ENCODE results near the gene PI4KB.

DNA sequence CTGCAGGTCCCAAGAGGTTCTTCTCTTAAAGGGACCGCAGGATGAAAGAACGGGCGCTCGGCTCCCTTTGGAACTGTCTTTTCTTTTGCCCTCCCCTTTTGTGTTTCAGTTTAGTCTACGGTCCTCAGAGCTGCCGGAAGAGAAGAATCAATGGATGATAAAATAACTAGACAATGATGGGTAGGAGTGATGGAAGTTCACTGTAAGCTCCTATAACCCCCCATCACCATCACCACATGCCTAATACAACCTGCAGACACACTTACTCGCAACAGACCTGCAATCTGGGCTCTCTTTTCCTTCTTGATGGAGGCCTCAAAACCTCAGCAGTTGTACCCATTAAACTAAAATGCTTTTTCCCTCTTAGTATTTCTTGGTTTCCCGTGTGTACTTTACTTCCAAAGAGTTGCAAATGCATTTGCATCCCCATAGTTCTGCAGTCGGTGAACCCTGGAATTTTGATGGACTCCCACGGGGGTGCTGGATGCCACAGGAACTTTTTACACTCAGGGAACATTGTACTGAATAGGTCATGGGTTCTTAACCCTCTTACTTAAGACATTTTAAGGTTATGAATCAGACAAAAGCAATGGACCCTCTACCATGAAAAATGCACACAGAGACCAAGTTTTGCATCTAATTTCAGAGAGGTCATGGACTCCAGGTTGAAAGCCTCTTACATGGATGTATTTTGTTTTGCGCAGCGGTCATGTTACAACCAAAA, 20.5 kb upstream of the PI4KB start:
- TF ChIP-seq, protein P1, sequence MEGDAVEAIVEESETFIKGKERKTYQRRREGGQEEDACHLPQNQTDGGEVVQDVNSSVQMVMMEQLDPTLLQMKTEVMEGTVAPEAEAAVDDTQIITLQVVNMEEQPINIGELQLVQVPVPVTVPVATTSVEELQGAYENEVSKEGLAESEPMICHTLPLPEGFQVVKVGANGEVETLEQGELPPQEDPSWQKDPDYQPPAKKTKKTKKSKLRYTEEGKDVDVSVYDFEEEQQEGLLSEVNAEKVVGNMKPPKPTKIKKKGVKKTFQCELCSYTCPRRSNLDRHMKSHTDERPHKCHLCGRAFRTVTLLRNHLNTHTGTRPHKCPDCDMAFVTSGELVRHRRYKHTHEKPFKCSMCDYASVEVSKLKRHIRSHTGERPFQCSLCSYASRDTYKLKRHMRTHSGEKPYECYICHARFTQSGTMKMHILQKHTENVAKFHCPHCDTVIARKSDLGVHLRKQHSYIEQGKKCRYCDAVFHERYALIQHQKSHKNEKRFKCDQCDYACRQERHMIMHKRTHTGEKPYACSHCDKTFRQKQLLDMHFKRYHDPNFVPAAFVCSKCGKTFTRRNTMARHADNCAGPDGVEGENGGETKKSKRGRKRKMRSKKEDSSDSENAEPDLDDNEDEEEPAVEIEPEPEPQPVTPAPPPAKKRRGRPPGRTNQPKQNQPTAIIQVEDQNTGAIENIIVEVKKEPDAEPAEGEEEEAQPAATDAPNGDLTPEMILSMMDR (IDR thresholded peaks at IDR 0.05; ENCODE audit: low read depth, low read length, poor library complexity, severe bottlenecking) = no peak
- no peak for TF ChIP-seq EZH2phosphoT487 (IDR thresholded peaks at IDR 0.05; ENCODE audit: borderline replicate concordance, low read length)
